K562 (cell line): Measurements from ENCODE around the gene CD300H. TPM values are rescaled to one million over a fixed set of nuclear protein-coding genes. Genes with fewer than 3 reads are reported as not detected.

Experiments
- ATAC-seq: fragments of 200-7000 bp; cut with Tn5 transposase; 3 replicates; pipeline ENCODE4 v1.9.1; 2020; ENCODE audit warnings: moderate library complexity
- BruUV-seq: library from RNA; stranded (reverse); fragments of 400-500 nt; replicated peaks from 2 replicates; lab custom pipeline; 2021; lab: Mats Ljungman, UMichigan
- CTCF ChIA-PET: fragments of 300-600 bp; formaldehyde crosslinking; extraction: SDS; loops from one replicate; lab custom pipeline; 2021; ENCODE audit warnings: low intra/inter-chr PET ratio; lab: Yijun Ruan, JAX
- POLR2A ChIA-PET: fragments of 300-600, 350-650 bp; sonication (Branson Sonifier 250); formaldehyde crosslinking; extraction: SDS; loops from one replicate; lab custom pipeline; 2021; ENCODE audit warnings: antibody characterized with exemption, inconsistent platforms; lab: Yijun Ruan, JAX
- DNase-seq, 4 experiments: peaks; one replicate each; pipeline versions ENCODE4 v3.0.0 to v3.0.0-alpha.2; 2011 to 2018; ENCODE audit warnings: low spot score in 3 of 4, mixed read lengths in 3 of 4; ENCODE audit errors: extremely low read depth in 1 of 4
- FAIRE-seq: peaks from 2 replicates; lab custom pipeline; 2011; peaks lifted over from hg19 to GRCh38; lab: Jason Lieb, UNC
- H2AFZ ChIP-seq: 2 replicates; pipeline ENCODE4 v1.6.0; 2011; ENCODE audit warnings: low read depth, low read length, control low read depth, inconsistent platforms
- H3K27ac ChIP-seq: fragments of 200-600 bp; 3 replicates; pipeline ENCODE4 v1.8.0; 2011; ENCODE audit warnings: low read depth, mild to moderate bottlenecking, control low read depth, inconsistent platforms, low read length, moderate library complexity, mixed read lengths; ENCODE audit errors: extremely low read depth
- H3K27me3 ChIP-seq, 2 experiments: fragments of 300-600 bp in 1 of 2; 2 replicates in 1 of 2; 3 replicates in 1 of 2; pipeline versions ENCODE4 v1.6.0 to v1.8.0; 2011; ENCODE audit warnings: inconsistent platforms in 2 of 2, low read length in 2 of 2, mild to moderate bottlenecking in 1 of 2, mixed read lengths in 1 of 2, moderate library complexity in 1 of 2; ENCODE audit not compliant: control insufficient read depth in 2 of 2, insufficient read depth in 2 of 2
- H3K36me3 ChIP-seq: fragments of 300-600 bp; 3 replicates; pipeline ENCODE4 v1.8.0; 2011; ENCODE audit warnings: mild to moderate bottlenecking, low read length, inconsistent platforms; ENCODE audit not compliant: control insufficient read depth, insufficient read depth
- H3K4me1 ChIP-seq, 2 experiments: fragments of 200-600 bp in 1 of 2; replicated peaks in 1 of 2; 2 replicates in 1 of 2; 3 replicates in 1 of 2; pipeline versions ENCODE4 v1.5.1 to v1.8.0; 2011; ENCODE audit warnings: inconsistent platforms in 2 of 2, low read length in 2 of 2, mild to moderate bottlenecking in 1 of 2, mixed read lengths in 1 of 2, moderate library complexity in 1 of 2; ENCODE audit not compliant: control insufficient read depth in 2 of 2, insufficient read depth in 2 of 2
- H3K4me2 ChIP-seq: 2 replicates; pipeline ENCODE4 v1.6.1; 2011; ENCODE audit warnings: low read length, control low read depth, inconsistent platforms, mixed read lengths; ENCODE audit not compliant: insufficient read depth
- H3K4me3 ChIP-seq: fragments of 200-600 bp; sonication (generic), shearing (Covaris generic); 2 replicates; pipeline ENCODE4 v1.5.1; 2016; ENCODE audit warnings: control low read depth, inconsistent platforms
- H3K79me2 ChIP-seq: fragments of 200-600 bp; 3 replicates; pipeline ENCODE4 v1.8.0; 2011; ENCODE audit warnings: low read length, inconsistent platforms; ENCODE audit not compliant: control insufficient read depth, insufficient read depth
- H3K9ac ChIP-seq, 2 experiments: 2 replicates each; pipeline versions ENCODE4 v1.6.0 to v1.6.1; 2011; ENCODE audit warnings: low read depth in 2 of 2, low read length in 2 of 2, control low read depth in 1 of 2, inconsistent platforms in 1 of 2, mild to moderate bottlenecking in 1 of 2, mixed read lengths in 1 of 2; ENCODE audit not compliant: insufficient read depth in 1 of 2
- H3K9me1 ChIP-seq: one replicate; pipeline ENCODE4 v1.6.0; 2011; ENCODE audit warnings: inconsistent platforms, mild to moderate bottlenecking, low read length, moderate library complexity; ENCODE audit not compliant: control insufficient read depth, insufficient read depth
- H3K9me3 ChIP-seq: replicated peaks from 2 replicates; pipeline ENCODE4 v1.5.1; 2011; ENCODE audit warnings: low read depth, low read length, inconsistent platforms; ENCODE audit not compliant: control insufficient read depth, insufficient read depth
- H4K20me1 ChIP-seq: replicated peaks from 2 replicates; pipeline ENCODE4 v1.6.1; 2011; ENCODE audit warnings: low read length, inconsistent platforms, mixed read lengths; ENCODE audit not compliant: control insufficient read depth, insufficient read depth
- HMG20A ChIP-seq: fragments of 450-650 bp; formaldehyde crosslinking; conservative IDR thresholded peaks from 2 replicates; pipeline ENCODE4 v1.4.0; 2020; ENCODE audit warnings: mild to moderate bottlenecking, mixed read lengths
- KLF6 ChIP-seq: fragments of 250-450 bp; sonication (Bioruptor Pico); IDR thresholded peaks from 2 replicates; pipeline ENCODE4 v1.4.0; 2020; ENCODE audit warnings: mild to moderate bottlenecking, moderate library complexity, borderline replicate concordance
- RCOR1 ChIP-seq, 2 experiments: IDR thresholded peaks; 2 replicates each; pipeline ENCODE4 v1.6.1; 2012; ENCODE audit warnings: low read depth in 2 of 2, low read length in 2 of 2, borderline replicate concordance in 1 of 2, improper control_type of control experiment in 1 of 2
- SMAD3 ChIP-seq: fragments of 450-650 bp; formaldehyde crosslinking; conservative IDR thresholded peaks from 2 replicates; pipeline ENCODE4 v1.4.0; 2020; ENCODE audit warnings: mild to moderate bottlenecking
- TCF7L2 ChIP-seq: fragments of 150-350 bp; IDR thresholded peaks from 2 replicates; pipeline ENCODE4 v1.6.1; 2016; ENCODE audit warnings: low read depth, mild to moderate bottlenecking, low read length, moderate library complexity
- TEAD2 ChIP-seq: fragments of 450-650 bp; IDR thresholded peaks from 2 replicates; pipeline ENCODE4 v1.6.1; 2016; ENCODE audit warnings: missing genetic modification characterization, control low read depth, missing compliant biosample characterization
- U2AF1 ChIP-seq: fragments of 200-400 bp; formaldehyde crosslinking; optimal IDR thresholded peaks from 2 replicates; pipeline ENCODE3; 2017; ENCODE audit warnings: mild to moderate bottlenecking, low read depth, low read length, moderate library complexity
- ZNF184 ChIP-seq: sonication (generic); formaldehyde crosslinking; IDR thresholded peaks from 2 replicates; pipeline ENCODE4 v1.5.0; 2020; ENCODE audit warnings: missing genetic modification reagents
- ZNF431 ChIP-seq: sonication (generic); formaldehyde crosslinking; IDR thresholded peaks from 2 replicates; pipeline ENCODE4 v1.8.0; 2022; ENCODE audit warnings: mild to moderate bottlenecking, missing genetic modification reagents
- WGBS: fragments of 100-300 bp; shearing (Covaris generic); methylation state at CpG from one replicate; pipeline ENCODE4 v1.1.6; 2016; ENCODE audit warnings: low coverage, mixed read lengths; ENCODE audit not compliant: insufficient coverage; ENCODE audit errors: missing lambda C conversion rate; 5-methylcytosine and 5-hydroxymethylcytosine counted together
- in situ Hi-C: fragments of 300-500 bp; cut with MboI; formaldehyde crosslinking; loops from 4 replicates; pipeline ENCODE4 v1.15.0; 2018; ENCODE audit warnings: inconsistent platforms, mixed read lengths
- intact Hi-C: fragments of 100-400 bp; cut with micrococcal nuclease; formaldehyde crosslinking; loops from 2 replicates; pipeline ENCODE4 v1.14.2; 2022
- polyA plus RNA-seq, 8 experiments: library from polyadenylated mRNA; depleted of rRNA in 4 of 8; stranded (reverse) in 5 of 8; unstranded in 3 of 8; fragments of >200 nt; fragmentation: Nextera tagmentation in 2 of 8; fragmentation: Illumina TruSeq in 1 of 8; extraction: Ambion mirVana in 2 of 8; extraction: Trizol in 1 of 8; gene quantifications; 2 replicates each; pipeline versions ENCODE4 v1.2.1 to v1.2.3, GENCODE V29; 2011 to 2014; ENCODE audit warnings: inconsistent platforms in 1 of 8, missing spikeins in 1 of 8
- total RNA-seq, 7 experiments: library from RNA; depleted of rRNA in 6 of 7; stranded (reverse); fragments of >200 nt in 6 of 7; fragmentation: Illumina TruSeq in 2 of 7; extraction: Trizol in 2 of 7; gene quantifications; 2 replicates each; pipeline versions ENCODE4 v1.2.1 to v1.2.3, GENCODE V29; 2011 to 2021; ENCODE audit warnings: low replicate concordance in 1 of 7

The CD300H gene
- total and polyA plus RNA-seq, 9 of the 15 experiments (the other 6 are each of a cell fraction or from before 2014, with no cell fraction given) = not detected

GRCh38 chr17:74530831-74531150 is 36.5 kb downstream of the CD300H start:
- in situ Hi-C loops = no loop called here
- Histone ChIP-seq H3K9me1 (no peaks in the 10 kb centered on the region), H3K79me2 (no peaks in the 10 kb centered on the region), H3K36me3 (no peaks in the 10 kb centered on the region), H3K27ac (no peak overlapping the region), H2AFZ (no peak overlapping the region), H3K4me1 (no peaks in the 10 kb centered on the region; a peak in 1 of 5 replicates), H3K4me2 (no peak overlapping the region), H3K27me3 (peaks cover 3 to 41% of the 10 kb centered on the region in 2 experiments; a peak in 4 of 5 replicates), H3K9me3 (no peaks in the 10 kb centered on the region), H3K9ac (no peak overlapping the region), H3K4me3 (no peak overlapping the region), H4K20me1 (no peaks in the 10 kb centered on the region)
- ChIA-PET POLR2A (interaction anchor here (0.6 kb wide), 1 partner anchor 9 kb away, joined by 3 read pairs; no protein-coding TSS in a partner anchor), CTCF (interaction anchor here (0.6 to 0.7 kb wide), 2 partner anchors 154 to 363 kb away, joined by 3 to 4 read pairs; no protein-coding TSS in a partner anchor)
- BruUV-seq = no TSS peak
- WGBS = 2% methylated on average over 5 of the region's 5 CpGs
- TF ChIP-seq TEAD2 (no peak), KLF6 (CRISPR knock-in tag) (no peak), U2AF1 (no peak), HMG20A (CRISPR knock-in tag) (no peak), SMAD3 (no peak), ZNF184 (CRISPR knock-in tag) (no peak), ZNF431 (no peak), RCOR1 (IDR thresholded peaks at IDR 0.05; ENCODE audit: borderline replicate concordance in 1 of 2, low read depth in 2 of 2, low read length in 2 of 2) (no peak), TCF7L2 (no peak)
- DNase-seq = no peak
- intact Hi-C loops = loop anchor here (5.0 kb wide), 1 partner anchor 163 kb away; the partner anchor contains the start of gene GPR142
- no peak for ATAC-seq
- no peak for FAIRE-seq
